Fibroblast of skin of abdomen (primary cell): ENCODE results near the gene TMEM161B. TPM values are rescaled to one million over a fixed set of nuclear protein-coding genes. Genes with fewer than 3 reads are reported as not detected.
A peak's percentile ranks its signal among the peaks of the same experiment; 100 is the strongest.
"Not testable (repeated sequence)": the region's sequence is repeated elsewhere in the genome, so short reads cannot be mapped to it uniquely, and the experiment has no call there.

Source experiments
- DNase-seq: peaks from one replicate; pipeline ENCODE4 v3.0.0-alpha.2; 2013
- polyA plus RNA-seq, 2 experiments: library from polyadenylated mRNA; unstranded; fragments of 120-200 nt; gene quantifications; one replicate each; pipeline ENCODE4 v1.2.1, GENCODE V29; 2013; ENCODE audit not compliant: insufficient read length in 2 of 2

Gene TMEM161B
- polyA plus RNA-seq (2013, experiment 1 of 2; ENCODE audit: insufficient read length) = 7.2 TPM
- polyA plus RNA-seq (2013, experiment 2 of 2; ENCODE audit: insufficient read length) = 7.1 TPM

DNA sequence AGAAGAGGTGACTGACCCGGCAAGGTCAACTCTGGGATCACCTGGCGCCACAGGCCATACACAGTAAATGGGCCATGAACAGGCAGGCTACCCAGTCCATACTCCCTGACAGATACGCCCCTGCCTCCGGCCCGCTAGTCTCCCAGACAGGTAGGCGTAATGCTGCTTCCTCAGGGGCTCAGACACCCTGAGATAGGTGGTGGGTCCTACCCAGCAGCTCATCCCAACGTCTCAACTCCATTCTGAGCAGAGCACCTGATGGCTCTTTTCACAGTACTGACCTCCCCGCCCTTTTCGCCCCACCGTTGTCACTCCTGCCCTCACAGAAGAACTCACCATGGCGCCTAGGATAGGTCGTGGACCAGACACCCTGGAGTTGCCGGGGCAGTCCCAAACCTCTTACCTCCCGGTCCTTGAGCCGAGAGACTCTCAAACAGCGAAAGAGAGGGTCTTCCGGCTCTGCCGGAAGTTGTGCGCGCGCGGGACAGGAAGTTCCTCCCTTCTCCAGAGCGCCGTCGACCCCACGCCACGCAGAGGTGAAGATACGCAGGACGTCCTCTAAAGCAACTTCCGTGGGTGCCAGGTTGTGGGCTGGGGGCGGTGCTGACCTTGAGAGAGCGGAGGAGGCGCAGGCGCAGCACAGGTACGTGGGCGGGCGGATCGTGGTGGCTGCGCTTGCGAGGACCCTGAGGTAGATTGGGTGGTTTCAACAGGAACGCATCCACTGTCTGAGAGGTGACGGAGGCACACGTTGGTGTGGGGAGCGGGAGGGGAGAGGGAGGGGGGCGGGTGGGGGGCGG, at the start of gene TMEM161B:
TSS of gene TMEM161B (minus strand) at position 461 of the 800 bp plus-strand sequence. CDS start at position 339, 122 bp downstream.
- DNase-seq = peak; percentile 90

GRCh38 chr5:88304356-88304755, 35.7 kb upstream of the TMEM161B start:
- DNase-seq = no peak

- DNase-seq = peak; percentile 7
These were observed 29.8 kb upstream of the TMEM161B start for GRCh38 chr5:88298425-88298824.

DNA sequence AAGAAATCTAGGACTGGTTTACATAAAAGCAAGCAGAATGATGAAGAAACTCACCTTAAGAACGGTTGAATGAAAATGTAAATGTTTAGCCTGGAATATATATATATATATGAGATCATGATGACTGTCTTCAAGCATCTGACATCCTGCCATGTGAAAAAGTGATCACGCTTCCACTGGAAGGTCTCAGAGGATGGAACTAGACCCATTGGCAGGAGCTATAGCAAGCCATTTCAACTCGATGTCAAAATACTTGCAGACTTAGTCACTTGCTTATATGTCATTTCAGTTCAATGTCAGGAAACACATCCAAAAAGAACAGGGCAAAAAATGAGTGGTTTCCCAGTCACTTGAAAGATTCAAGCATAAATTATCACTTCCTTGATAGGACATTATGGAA, 22.2 kb upstream of the TMEM161B start:
- peak; percentile 21 for DNase-seq

- no peak for DNase-seq
These were observed 20.0 kb upstream of the TMEM161B start for GRCh38 chr5:88288528-88289197.

DNA sequence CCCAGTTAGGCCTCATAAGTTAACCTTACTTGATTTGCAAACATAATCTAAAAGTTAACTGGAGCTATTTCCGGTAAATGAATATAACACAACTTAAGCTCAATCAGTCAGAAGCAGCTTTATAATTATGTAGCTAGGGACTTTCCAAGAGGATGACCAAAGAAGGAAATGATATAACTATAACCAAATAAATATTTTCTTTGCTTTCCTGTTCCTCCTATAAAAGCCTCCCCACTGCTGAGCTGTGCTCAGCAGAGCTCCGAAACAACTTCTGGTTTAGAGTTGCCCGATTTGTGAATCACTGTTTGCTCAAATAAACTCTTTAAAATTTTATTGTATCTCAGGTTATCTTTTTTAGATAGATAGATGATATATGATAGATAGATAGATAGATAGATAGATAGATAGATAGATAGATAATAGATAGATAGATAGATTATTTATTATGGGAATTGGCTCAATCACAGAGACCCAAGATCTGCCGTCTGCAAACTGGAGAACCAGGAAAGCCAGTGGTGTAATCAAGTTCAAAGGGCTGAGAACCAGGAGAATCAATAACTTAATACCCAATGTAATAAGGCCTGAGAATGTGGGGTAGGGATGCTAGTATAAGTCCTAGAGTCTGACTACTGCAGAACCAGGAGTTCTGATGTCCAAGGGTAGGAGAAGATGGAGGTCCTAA, 19.3 kb upstream of the TMEM161B start:
- DNase-seq = no peak

- no peak for DNase-seq
These were observed 18.7 kb upstream of the TMEM161B start for GRCh38 chr5:88287302-88287701.

- DNase-seq = no peak
These were observed 15.0 kb upstream of the TMEM161B start for GRCh38 chr5:88283690-88284089.

DNA sequence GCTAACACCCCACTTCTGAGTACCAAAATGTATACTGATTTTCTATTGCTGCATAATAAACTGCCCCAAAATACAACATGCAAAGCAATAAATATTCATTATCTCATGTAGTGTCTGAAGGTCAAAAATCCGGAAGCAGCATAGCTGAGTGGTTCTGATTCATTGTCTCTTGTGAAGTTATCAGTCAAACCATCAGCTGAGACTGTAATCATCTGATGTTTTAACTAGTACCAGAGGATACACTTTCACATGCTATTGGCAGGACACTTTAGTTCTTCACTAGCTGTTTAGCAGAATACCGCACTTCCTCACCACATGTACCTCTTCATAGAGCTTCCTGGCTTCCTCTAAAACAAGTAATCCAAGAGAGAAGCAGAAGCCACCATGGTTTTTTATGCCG, 12.7 kb upstream of the TMEM161B start:
- DNase-seq = no peak

GRCh38 chr5:88279584-88279983, 10.9 kb upstream of the TMEM161B start:
- DNase-seq = peak; percentile 1

DNA sequence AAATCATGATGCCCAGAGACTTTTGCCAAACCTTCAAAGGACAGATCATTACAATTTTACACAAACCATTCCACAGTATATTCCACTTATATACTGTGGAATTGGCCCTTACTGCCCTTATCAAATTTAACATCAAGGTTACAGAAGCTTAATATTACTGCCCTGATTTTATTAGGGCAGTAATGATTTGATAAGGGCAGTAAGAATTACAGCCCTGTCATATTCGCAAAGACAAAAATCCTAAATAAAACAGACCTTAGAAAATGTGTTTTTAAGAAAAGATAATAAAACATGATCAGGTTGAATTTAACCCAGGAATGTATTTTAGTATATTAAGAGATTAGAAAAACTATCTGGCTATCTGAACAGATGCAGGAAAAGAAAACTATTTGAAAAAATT, 7.7 kb upstream of the TMEM161B start:
- DNase-seq = no peak

GRCh38 chr5:88275581-88275980, 6.9 kb upstream of the TMEM161B start:
- no peak for DNase-seq

DNA sequence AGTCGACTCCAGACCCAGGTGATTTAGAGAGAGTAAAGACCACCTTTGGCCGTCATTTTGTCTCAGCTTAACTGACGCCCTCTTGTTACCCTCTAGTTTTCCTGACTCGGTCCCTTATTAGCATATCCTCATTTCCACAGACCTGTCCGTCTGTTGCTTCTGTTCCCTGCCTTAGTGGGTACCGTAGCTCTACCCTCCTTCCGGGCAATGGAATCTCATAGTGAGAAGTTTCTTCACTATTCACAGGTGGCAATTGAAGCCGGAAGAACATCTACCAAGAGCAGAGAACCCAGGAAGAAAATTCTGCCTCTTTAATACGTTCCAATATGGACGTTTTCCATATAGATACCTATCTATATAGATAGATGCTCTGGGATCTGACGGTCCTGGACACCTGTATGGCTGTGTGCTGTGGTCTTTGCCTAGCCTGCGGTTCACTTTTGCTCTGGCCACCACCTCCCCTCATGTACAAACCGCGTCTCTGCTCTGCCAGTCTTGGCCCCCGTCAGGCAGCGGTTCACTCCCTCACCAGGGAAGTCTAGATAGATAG, 652 bp upstream of the TMEM161B start:
- peak; percentile 1 for DNase-seq

- DNase-seq = not testable (repeated sequence)
These were observed 4.1 kb downstream of the TMEM161B start for GRCh38 chr5:88264565-88264964.

GRCh38 chr5:88263349-88263748, 5.3 kb downstream of the TMEM161B start:
- DNase-seq = no peak

- DNase-seq = peak; percentile 11
These were observed 6.5 kb downstream of the TMEM161B start for GRCh38 chr5:88262116-88262515.

DNA sequence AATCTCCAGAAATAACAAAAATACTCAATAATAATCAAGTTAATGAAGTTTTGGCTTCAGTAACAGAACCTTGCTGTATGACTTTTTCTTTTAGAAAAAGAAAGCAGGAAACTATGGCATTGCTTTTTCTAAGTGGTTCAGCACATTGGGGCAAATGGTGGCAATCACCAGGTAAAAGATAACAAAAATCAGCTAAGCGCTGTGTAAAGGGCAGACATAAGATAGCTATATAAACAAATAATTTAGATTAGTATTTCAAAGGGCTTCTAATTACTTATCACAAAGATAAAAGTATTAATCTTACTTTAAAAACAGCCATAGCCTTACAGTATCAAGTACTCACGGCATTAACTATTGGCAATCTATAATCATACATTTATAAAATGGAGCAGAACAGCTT, 10.0 kb downstream of the TMEM161B start:
- no peak for DNase-seq

DNA sequence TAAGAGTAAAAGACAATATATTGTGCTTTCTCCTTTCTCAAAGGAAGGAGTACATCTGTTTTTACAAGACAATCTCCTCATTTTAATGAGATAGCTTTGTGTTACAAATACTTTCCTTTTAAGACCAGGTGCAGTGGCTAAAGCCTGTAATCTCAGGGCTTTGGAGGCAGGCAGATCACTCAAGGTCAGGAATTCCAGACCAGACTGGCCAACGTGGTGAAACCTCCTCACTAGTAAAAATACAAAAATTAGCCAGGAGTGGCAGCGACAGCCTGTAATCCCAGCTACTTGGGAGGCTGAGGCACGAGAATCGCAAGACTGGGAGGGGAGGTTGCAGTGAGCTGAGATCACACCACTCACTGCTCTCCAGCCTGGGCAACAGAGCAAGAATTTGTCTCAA, 11.8 kb downstream of the TMEM161B start:
- DNase-seq = no peak

- DNase-seq = no peak
These were observed 12.6 kb downstream of the TMEM161B start for GRCh38 chr5:88256037-88256436.

DNA sequence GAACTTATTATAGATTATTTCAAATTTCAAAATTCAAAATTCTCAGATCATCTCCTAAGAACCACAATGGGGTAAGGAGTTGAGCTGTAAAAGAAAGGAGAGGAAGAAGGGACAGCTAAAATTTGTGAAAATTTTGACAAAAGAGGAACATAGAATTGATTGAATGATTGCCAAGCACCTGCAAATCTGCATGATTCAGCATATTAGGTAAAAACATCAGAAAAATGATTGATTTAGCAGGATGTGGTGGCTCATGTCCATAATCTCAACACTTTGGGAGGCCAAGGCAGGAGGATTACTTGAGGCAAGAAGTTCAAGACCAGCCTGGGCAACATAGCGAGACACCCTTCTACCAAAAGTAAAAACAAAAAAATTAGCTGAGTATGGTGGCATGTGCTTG, 14.3 kb downstream of the TMEM161B start:
- DNase-seq = no peak

GRCh38 chr5:88251048-88251711, 17.5 kb downstream of the TMEM161B start:
- DNase-seq = no peak

GRCh38 chr5:88250010-88250409, 18.6 kb downstream of the TMEM161B start:
- DNase-seq = no peak
